Caco-2 (cell line): ENCODE results near the gene ZNF774. TPM values are rescaled to one million over a fixed set of nuclear protein-coding genes. Genes with fewer than 3 reads are reported as not detected.

Experiments used
- BruUV-seq: library from RNA; stranded (reverse); fragments of 400-500 nt; replicated peaks from 2 replicates; lab custom pipeline; 2021; lab: Mats Ljungman, UMichigan
- CTCF ChIA-PET: fragments of 300-600 bp; sonication (Branson Sonifier 250); formaldehyde crosslinking; loops from one replicate; lab custom pipeline; 2022; ENCODE audit warnings: antibody characterized with exemption; lab: Charles Lee
- POLR2A ChIA-PET: fragments of 300-600 bp; sonication (Branson Sonifier 250); formaldehyde crosslinking; loops from one replicate; lab custom pipeline; 2022; ENCODE audit warnings: antibody characterized with exemption; lab: Charles Lee
- DNase-seq, 2 experiments: peaks; one replicate each; pipeline versions ENCODE4 v3.0.0 to v3.0.0-alpha.2; 2020 to 2022
- H3K27me3 ChIP-seq: replicated peaks from 2 replicates; pipeline ENCODE4 v1.6.0; 2011; ENCODE audit warnings: low read length; ENCODE audit not compliant: control insufficient read depth, insufficient read depth
- H3K36me3 ChIP-seq: 2 replicates; pipeline ENCODE4 v1.5.1; 2011; ENCODE audit warnings: low read length; ENCODE audit not compliant: control insufficient read depth, insufficient read depth
- H3K4me1 ChIP-seq: fragments of 250-450 bp; sonication (Bioruptor Pico); 2 replicates; pipeline ENCODE4 v1.5.1; 2020; ENCODE audit warnings: mild to moderate bottlenecking
- H3K4me3 ChIP-seq: 2 replicates; pipeline ENCODE4 v1.5.1; 2011; ENCODE audit warnings: low read depth, mild to moderate bottlenecking, control low read depth, low read length
- H3K9me3 ChIP-seq: fragments of 250-450 bp; sonication (Bioruptor Pico); 2 replicates; pipeline ENCODE4 v1.5.1; 2020; ENCODE audit warnings: mild to moderate bottlenecking, moderate library complexity
- H3K27ac Mint-ChIP-seq: one replicate; pipeline ENCODE4 v1.8.0; 2022; ENCODE audit warnings: mixed read lengths; ENCODE audit not compliant: unreplicated experiment
- H3K27me3 Mint-ChIP-seq: one replicate; pipeline ENCODE4 v1.8.0; 2022; ENCODE audit warnings: mixed read lengths; ENCODE audit not compliant: insufficient read depth, unreplicated experiment
- H3K36me3 Mint-ChIP-seq: one replicate; pipeline ENCODE4 v1.8.0; 2022; ENCODE audit warnings: mild to moderate bottlenecking, mixed read lengths; ENCODE audit not compliant: insufficient read depth, unreplicated experiment
- H3K4me1 Mint-ChIP-seq: one replicate; pipeline ENCODE4 v1.8.0; 2022; ENCODE audit warnings: low read depth, mixed read lengths; ENCODE audit not compliant: unreplicated experiment
- H3K4me3 Mint-ChIP-seq: one replicate; pipeline ENCODE4 v1.8.0; 2022; ENCODE audit warnings: mild to moderate bottlenecking, moderate library complexity, mixed read lengths; ENCODE audit not compliant: unreplicated experiment
- H3K9me3 Mint-ChIP-seq: one replicate; pipeline ENCODE4 v1.8.0; 2022; ENCODE audit warnings: mixed read lengths; ENCODE audit not compliant: unreplicated experiment
- CTCF ChIP-seq, 2 experiments: fragments of 200-600 bp in 1 of 2; IDR thresholded peaks; 1 replicate in 1 of 2; 2 replicates in 1 of 2; pipeline versions ENCODE4 v1.5.1 to v1.8.0; 2011 to 2022; ENCODE audit warnings: antibody characterized with exemption in 1 of 2, control low read depth in 1 of 2, inconsistent platforms in 1 of 2, low read depth in 1 of 2, low read length in 1 of 2, mild to moderate bottlenecking in 1 of 2, moderate library complexity in 1 of 2; ENCODE audit not compliant: insufficient read depth in 1 of 2, severe bottlenecking in 1 of 2, unreplicated experiment in 1 of 2
- intact Hi-C: fragments of 100-400 bp; cut with micrococcal nuclease; formaldehyde crosslinking; loops from one replicate; pipeline ENCODE4 v1.10.0; 2022; ENCODE audit not compliant: unreplicated experiment
- total RNA-seq: library from RNA; stranded (reverse); gene quantifications from 2 replicates; pipeline ENCODE4 v1.2.3, GENCODE V29; 2022

ZNF774 gene
- total RNA-seq, 1 experiment from 2014 or later, result 11.9 TPM

- no peak for TF ChIP-seq CTCF (IDR thresholded peaks at IDR 0.05; ENCODE audit: insufficient read depth in 1 of 2, low read depth in 1 of 2, low read length in 1 of 2, severe bottlenecking in 1 of 2, unreplicated experiment in 1 of 2)
- no peaks in the 10 kb centered on the region for H3K27me3 ChIP-seq
- Mint-ChIP-seq H3K36me3 (no peaks in the 10 kb centered on the region), H3K4me3 (no peak overlapping the region), H3K27me3 (no peaks in the 10 kb centered on the region), H3K4me1 (no peaks in the 10 kb centered on the region), H3K27ac (no peak overlapping the region), H3K9me3 (peaks cover 7% of the 10 kb centered on the region)
- no peaks in the 10 kb centered on the region for H3K4me1 ChIP-seq
- ChIA-PET CTCF (interaction anchor here (0.9 kb wide), 1 partner anchor 14 kb away, joined by 3 read pairs; no protein-coding TSS in a partner anchor), POLR2A (no interaction called here)
- peaks cover 8% of the 10 kb centered on the region for H3K9me3 ChIP-seq
- intact Hi-C loops, result no loop called here
- no peak overlapping the region for H3K4me3 ChIP-seq
- no peak for DNase-seq
- H3K36me3 ChIP-seq, result no peaks in the 10 kb centered on the region
- BruUV-seq, result no TSS peak
These were observed 29.4 kb downstream of the ZNF774 start for GRCh38 chr15:90381515-90381914.

GRCh38 chr15:90382320-90382719 lies 30.2 kb downstream of the ZNF774 start:
- Mint-ChIP-seq H3K4me1 (no peaks in the 10 kb centered on the region), H3K4me3 (no peak overlapping the region), H3K27ac (no peak overlapping the region), H3K9me3 (peaks cover 7% of the 10 kb centered on the region), H3K27me3 (no peaks in the 10 kb centered on the region), H3K36me3 (no peaks in the 10 kb centered on the region)
- H3K27me3 ChIP-seq, result no peaks in the 10 kb centered on the region
- no peaks in the 10 kb centered on the region for H3K36me3 ChIP-seq
- intact Hi-C loops, result no loop called here
- CTCF ChIA-PET, result interaction anchor here (0.9 kb wide), 2 partner anchors 15 to 89 kb away, joined by 3 read pairs; no protein-coding TSS in a partner anchor
- DNase-seq, result no peak
- H3K4me3 ChIP-seq, result no peak overlapping the region
- no peaks in the 10 kb centered on the region for H3K4me1 ChIP-seq
- peaks cover 8% of the 10 kb centered on the region for H3K9me3 ChIP-seq
- POLR2A ChIA-PET, result no interaction called here
- TF ChIP-seq CTCF (IDR thresholded peaks at IDR 0.05; ENCODE audit: insufficient read depth in 1 of 2, low read depth in 1 of 2, low read length in 1 of 2, severe bottlenecking in 1 of 2, unreplicated experiment in 1 of 2), result no peak
- no TSS peak for BruUV-seq

- H3K4me1 ChIP-seq, result peaks cover 18% of the 10 kb centered on the region
- Mint-ChIP-seq H3K36me3 (peaks cover 31% of the 10 kb centered on the region), H3K27me3 (no peaks in the 10 kb centered on the region), H3K27ac (no peak overlapping the region), H3K4me1 (peaks cover 23% of the 10 kb centered on the region), H3K4me3 (peak overlapping the region; percentile 53), H3K9me3 (no peaks in the 10 kb centered on the region)
- H3K9me3 ChIP-seq, result no peaks in the 10 kb centered on the region
- ChIA-PET CTCF (no interaction called here), POLR2A (interaction anchor here (0.6 kb wide), 1 partner anchor 549 kb away, joined by 4 read pairs; no protein-coding TSS in a partner anchor)
- no peaks in the 10 kb centered on the region for H3K36me3 ChIP-seq
- TF ChIP-seq CTCF (IDR thresholded peaks at IDR 0.05; ENCODE audit: insufficient read depth in 1 of 2, low read depth in 1 of 2, low read length in 1 of 2, severe bottlenecking in 1 of 2, unreplicated experiment in 1 of 2), result no peak
- BruUV-seq, result no TSS peak
- DNase-seq, result no peak
- H3K4me3 ChIP-seq, result no peak overlapping the region
- intact Hi-C loops, result no loop called here
- no peaks in the 10 kb centered on the region for H3K27me3 ChIP-seq
These were observed 34.1 kb downstream of the ZNF774 start for GRCh38 chr15:90386221-90386620.
